GM23338 (cell line): Measurements from ENCODE around the gene HPX. TPM values are rescaled to one million over a fixed set of nuclear protein-coding genes. Genes with fewer than 3 reads are reported as not detected.

Experiments used
- ATAC-seq: fragments of 200-7000 bp; cut with Tn5 transposase; 3 replicates; pipeline ENCODE4 v1.9.1; 2020
- DNase-seq: peaks from one replicate; pipeline ENCODE4 v3.0.0-alpha.2; 2015; ENCODE audit warnings: low spot score
- H2AFZ ChIP-seq: fragments of 200-600 bp; sonication (generic); 2 replicates; pipeline ENCODE4 v1.8.0; 2016; ENCODE audit warnings: antibody characterized with exemption, mild to moderate bottlenecking, moderate library complexity
- H3F3A ChIP-seq: fragments of 200-600 bp; sonication (generic); replicated peaks from 2 replicates; pipeline ENCODE4 v1.8.0; 2017; ENCODE audit warnings: antibody characterized with exemption, mixed run types, low read depth
- H3K27ac ChIP-seq: fragments of 200-600 bp; sonication (generic); 2 replicates; pipeline ENCODE4 v1.6.1; 2016; ENCODE audit warnings: low read depth
- H3K27me3 ChIP-seq: fragments of 200-600 bp; sonication (generic); 2 replicates; pipeline ENCODE4 v1.8.0; 2016; ENCODE audit warnings: mild to moderate bottlenecking, mixed run types, moderate library complexity; ENCODE audit not compliant: insufficient read depth
- H3K36me3 ChIP-seq: fragments of 200-600 bp; sonication (generic); 2 replicates; pipeline ENCODE4 v1.8.0; 2016; ENCODE audit warnings: mild to moderate bottlenecking; ENCODE audit not compliant: insufficient read depth
- H3K4me1 ChIP-seq: fragments of 200-600 bp; sonication (generic); 2 replicates; pipeline ENCODE4 v1.8.0; 2016; ENCODE audit warnings: mild to moderate bottlenecking, moderate library complexity; ENCODE audit not compliant: insufficient read depth
- H3K4me2 ChIP-seq: fragments of 200-600 bp; sonication (generic); 2 replicates; pipeline ENCODE4 v1.7.1; 2017; ENCODE audit warnings: mixed run types
- H3K4me3 ChIP-seq: fragments of 200-600 bp; sonication (generic); 2 replicates; pipeline ENCODE4 v1.6.1; 2016; ENCODE audit warnings: mixed run types
- H3K79me2 ChIP-seq: fragments of 200-600 bp; sonication (generic); replicated peaks from 2 replicates; pipeline ENCODE4 v1.8.0; 2017; ENCODE audit warnings: mild to moderate bottlenecking; ENCODE audit not compliant: insufficient read depth
- H3K9me2 ChIP-seq: fragments of 200-600 bp; sonication (generic); 2 replicates; pipeline ENCODE4 v1.8.0; 2017; ENCODE audit not compliant: insufficient read depth
- H4K20me1 ChIP-seq: fragments of 200-600 bp; sonication (generic); replicated peaks from 2 replicates; pipeline ENCODE4 v1.8.0; 2017; ENCODE audit warnings: mild to moderate bottlenecking; ENCODE audit not compliant: insufficient read depth
- H3K27ac Mint-ChIP-seq: 2 replicates; pipeline ENCODE4 v1.8.0; 2020; ENCODE audit warnings: inconsistent platforms, mild to moderate bottlenecking, moderate library complexity, mixed read lengths
- H3K27me3 Mint-ChIP-seq: 3 replicates; pipeline ENCODE4 v1.8.0; 2022; ENCODE audit warnings: low read depth, mild to moderate bottlenecking, moderate library complexity, mixed read lengths, inconsistent platforms; ENCODE audit not compliant: insufficient read depth, poor library complexity
- H3K36me3 Mint-ChIP-seq: 3 replicates; pipeline ENCODE4 v1.8.0; 2021; ENCODE audit warnings: low read depth, mild to moderate bottlenecking, inconsistent platforms, moderate library complexity, mixed read lengths
- H3K4me1 Mint-ChIP-seq: 3 replicates; pipeline ENCODE4 v1.8.0; 2020; ENCODE audit warnings: mild to moderate bottlenecking, inconsistent platforms, mixed read lengths
- H3K4me3 Mint-ChIP-seq: 3 replicates; pipeline ENCODE4 v1.8.0; 2021; ENCODE audit warnings: moderate library complexity, mild to moderate bottlenecking, inconsistent platforms, mixed read lengths
- H3K9me3 Mint-ChIP-seq: 3 replicates; pipeline ENCODE4 v1.8.0; 2020; ENCODE audit warnings: moderate library complexity, mild to moderate bottlenecking, inconsistent platforms, mixed read lengths
- CREB1 ChIP-seq: fragments of 250-450 bp; sonication (Bioruptor Pico); IDR thresholded peaks from 2 replicates; pipeline ENCODE4 v1.5.0; 2020; ENCODE audit warnings: low read depth, mild to moderate bottlenecking, moderate library complexity
- CTCF ChIP-seq, 2 experiments: fragments of 200-600 bp in 1 of 2; sonication (generic) in 1 of 2; conservative IDR thresholded peaks; 2 replicates each; pipeline versions ENCODE4 v1.5.1 to v1.6.1; 2016 to 2017; ENCODE audit warnings: antibody characterized with exemption in 2 of 2, low read depth in 2 of 2, mild to moderate bottlenecking in 2 of 2, moderate library complexity in 1 of 2
- EZH2 ChIP-seq: fragments of 200-600 bp; sonication (generic); IDR thresholded peaks from one replicate; pipeline ENCODE4 v1.8.0; 2017; ENCODE audit warnings: antibody characterized with exemption, mild to moderate bottlenecking, low read depth; ENCODE audit not compliant: unreplicated experiment
- EZH2phosphoT487 ChIP-seq: fragments of 200-600 bp; sonication (generic); IDR thresholded peaks from one replicate; pipeline ENCODE4 v1.8.1; 2018; ENCODE audit warnings: antibody characterized with exemption; ENCODE audit not compliant: unreplicated experiment
- JUNB ChIP-seq: IDR thresholded peaks from one replicate; pipeline ENCODE4 v1.6.1; 2016; ENCODE audit warnings: antibody characterized with exemption; ENCODE audit not compliant: unreplicated experiment
- NANOG ChIP-seq: IDR thresholded peaks from 2 replicates; pipeline ENCODE4 v1.6.1; 2016; ENCODE audit warnings: antibody characterized with exemption, borderline replicate concordance
- POLR2AphosphoS5 ChIP-seq: IDR thresholded peaks from 2 replicates; pipeline ENCODE4 v1.6.1; 2016; ENCODE audit warnings: antibody characterized with exemption, low read depth
- STAT1 ChIP-seq: IDR thresholded peaks from one replicate; pipeline ENCODE4 v1.6.1; 2016; ENCODE audit warnings: antibody characterized with exemption; ENCODE audit not compliant: unreplicated experiment
- ZNF114 ChIP-seq: fragments of 250-450 bp; sonication (Bioruptor Pico); IDR thresholded peaks from 2 replicates; pipeline ENCODE4 v1.5.0; 2020; ENCODE audit warnings: mild to moderate bottlenecking, moderate library complexity
- ZNF331 ChIP-seq: fragments of 250-450 bp; sonication (Bioruptor Pico); IDR thresholded peaks from 2 replicates; pipeline ENCODE4 v1.5.0; 2020; ENCODE audit warnings: low read depth, mild to moderate bottlenecking, moderate library complexity
- ZNF462 ChIP-seq: fragments of 250-450 bp; sonication (Bioruptor Pico); IDR thresholded peaks from 2 replicates; pipeline ENCODE4 v1.5.0; 2020; ENCODE audit warnings: mild to moderate bottlenecking, moderate library complexity
- polyA plus RNA-seq: library from polyadenylated mRNA; unstranded; fragments of >200 nt; fragmentation: Nextera tagmentation; extraction: Ambion mirVana; gene quantifications from 2 replicates; pipeline ENCODE4 v1.2.1, GENCODE V29; 2016
- total RNA-seq: library from RNA; depleted of rRNA; stranded (reverse); fragments of >200 nt; shearing (Covaris generic); gene quantifications from 2 replicates; pipeline ENCODE4 v1.2.3, GENCODE V29; 2014
- TF ChIP-seq, protein P1 (sequence below): IDR thresholded peaks from one replicate; pipeline ENCODE4 v1.6.1; 2018; ENCODE audit warnings: antibody characterized with exemption; ENCODE audit not compliant: unreplicated experiment

Gene HPX
- total and polyA plus RNA-seq, 2 experiments from 2014 or later: 0.47 to 0.63 TPM

DNA sequence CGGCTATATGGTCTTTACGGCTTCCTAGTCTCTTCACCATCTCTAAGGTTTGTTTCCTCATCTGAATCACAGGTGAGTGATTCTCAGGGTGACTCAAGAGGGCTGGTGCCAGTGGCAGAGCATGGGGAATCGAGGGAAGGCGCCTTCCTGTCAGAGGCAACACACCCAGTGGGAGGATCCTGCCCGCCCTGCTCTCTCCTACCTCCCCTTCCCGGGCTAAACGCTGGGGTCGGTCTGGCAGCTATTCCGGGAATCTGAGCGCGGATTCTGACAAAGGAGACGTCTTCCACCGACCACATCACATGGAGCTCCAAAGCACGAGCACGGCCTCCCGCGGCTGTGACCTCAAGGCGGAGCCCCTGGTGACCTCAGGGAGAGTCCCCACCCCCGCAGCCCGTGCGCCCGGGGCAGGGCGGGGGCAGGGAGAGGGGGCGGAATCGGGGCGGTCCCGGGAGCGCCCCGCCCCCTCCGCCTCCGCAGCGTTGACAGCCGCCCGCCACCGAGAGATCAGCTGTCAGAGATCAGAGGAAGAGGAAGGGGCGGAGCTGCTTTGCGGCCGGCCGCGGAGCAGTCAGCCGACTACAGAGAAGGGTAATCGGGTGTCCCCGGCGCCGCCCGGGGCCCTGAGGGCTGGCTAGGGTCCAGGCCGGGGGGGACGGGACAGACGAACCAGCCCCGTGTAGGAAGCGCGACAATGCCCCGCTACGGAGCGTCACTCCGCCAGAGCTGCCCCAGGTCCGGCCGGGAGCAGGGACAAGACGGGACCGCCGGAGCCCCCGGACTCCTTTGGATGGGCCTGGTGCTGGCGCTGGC, 50.7 kb downstream of the HPX start, which contains the start of gene SMPD1 (continued):
- no peak for TF ChIP-seq ZNF331 (CRISPR knock-in tag)
- no peak for TF ChIP-seq NANOG
- no peak; the same call in none of the 2 replicates for TF ChIP-seq CREB1 (CRISPR knock-in tag)
- TF ChIP-seq EZH2: no peak
- TF ChIP-seq STAT1: no peak

DNA sequence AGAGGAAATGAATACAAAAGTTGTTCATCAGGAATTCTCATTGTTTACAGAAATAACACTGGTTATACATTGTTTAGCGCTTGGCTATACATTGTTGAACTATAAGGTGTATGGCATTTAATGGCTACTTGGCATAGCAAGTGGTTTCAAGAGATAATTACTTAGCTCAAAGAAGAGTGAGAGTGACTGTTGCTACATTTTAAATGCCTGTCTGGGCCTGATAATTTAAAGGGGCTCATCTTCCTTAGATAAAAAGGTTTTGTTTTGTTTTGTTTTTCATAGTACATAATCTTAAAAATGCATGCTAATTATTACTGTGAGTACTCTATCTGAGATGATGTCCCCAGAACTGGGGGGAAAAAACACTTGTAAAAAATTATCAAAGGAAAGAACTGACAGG, 52.0 kb downstream of the HPX start:
- H4K20me1 ChIP-seq: no peaks in the 10 kb centered on the region
- no peak overlapping the region; the same call in 2 of the 3 replicates for H3K4me3 Mint-ChIP-seq
- H3K9me3 Mint-ChIP-seq: no peaks in the 10 kb centered on the region
- H3K4me1 Mint-ChIP-seq: peaks cover 29% of the 10 kb centered on the region
- no peaks in the 10 kb centered on the region for H3K36me3 Mint-ChIP-seq
- H3F3A ChIP-seq: no peaks in the 10 kb centered on the region
- peaks cover 6% of the 10 kb centered on the region; the same call in 1 of the 2 replicates for H3K27me3 ChIP-seq
- H3K27ac ChIP-seq: no peak overlapping the region
- no peaks in the 10 kb centered on the region for H3K36me3 ChIP-seq
- H3K4me1 ChIP-seq: peaks cover 43% of the 10 kb centered on the region
- no peak overlapping the region for H3K4me2 ChIP-seq
- H3K9me2 ChIP-seq: no peaks in the 10 kb centered on the region; the same call in 1 of the 2 replicates
- H3K4me3 ChIP-seq: no peak overlapping the region
- peaks cover 17% of the 10 kb centered on the region for H3K27me3 Mint-ChIP-seq
- no peaks in the 10 kb centered on the region for H3K79me2 ChIP-seq
- DNase-seq (no peak), ATAC-seq (no peak)
- no peak overlapping the region for H3K27ac Mint-ChIP-seq
- H2AFZ ChIP-seq: no peak overlapping the region
- TF ChIP-seq ZNF114 (CRISPR knock-in tag) (no peak), EZH2 (no peak), ZNF462 (CRISPR knock-in tag) (no peak), EZH2phosphoT487 (no peak), CTCF (conservative IDR thresholded peaks at IDR 0.05; ENCODE audit: low read depth in 2 of 2) (no peak), ZNF331 (CRISPR knock-in tag) (no peak), CREB1 (CRISPR knock-in tag) (no peak), JUNB (no peak), POLR2AphosphoS5 (no peak), NANOG (no peak), STAT1 (no peak)
- TF ChIP-seq, protein P1, sequence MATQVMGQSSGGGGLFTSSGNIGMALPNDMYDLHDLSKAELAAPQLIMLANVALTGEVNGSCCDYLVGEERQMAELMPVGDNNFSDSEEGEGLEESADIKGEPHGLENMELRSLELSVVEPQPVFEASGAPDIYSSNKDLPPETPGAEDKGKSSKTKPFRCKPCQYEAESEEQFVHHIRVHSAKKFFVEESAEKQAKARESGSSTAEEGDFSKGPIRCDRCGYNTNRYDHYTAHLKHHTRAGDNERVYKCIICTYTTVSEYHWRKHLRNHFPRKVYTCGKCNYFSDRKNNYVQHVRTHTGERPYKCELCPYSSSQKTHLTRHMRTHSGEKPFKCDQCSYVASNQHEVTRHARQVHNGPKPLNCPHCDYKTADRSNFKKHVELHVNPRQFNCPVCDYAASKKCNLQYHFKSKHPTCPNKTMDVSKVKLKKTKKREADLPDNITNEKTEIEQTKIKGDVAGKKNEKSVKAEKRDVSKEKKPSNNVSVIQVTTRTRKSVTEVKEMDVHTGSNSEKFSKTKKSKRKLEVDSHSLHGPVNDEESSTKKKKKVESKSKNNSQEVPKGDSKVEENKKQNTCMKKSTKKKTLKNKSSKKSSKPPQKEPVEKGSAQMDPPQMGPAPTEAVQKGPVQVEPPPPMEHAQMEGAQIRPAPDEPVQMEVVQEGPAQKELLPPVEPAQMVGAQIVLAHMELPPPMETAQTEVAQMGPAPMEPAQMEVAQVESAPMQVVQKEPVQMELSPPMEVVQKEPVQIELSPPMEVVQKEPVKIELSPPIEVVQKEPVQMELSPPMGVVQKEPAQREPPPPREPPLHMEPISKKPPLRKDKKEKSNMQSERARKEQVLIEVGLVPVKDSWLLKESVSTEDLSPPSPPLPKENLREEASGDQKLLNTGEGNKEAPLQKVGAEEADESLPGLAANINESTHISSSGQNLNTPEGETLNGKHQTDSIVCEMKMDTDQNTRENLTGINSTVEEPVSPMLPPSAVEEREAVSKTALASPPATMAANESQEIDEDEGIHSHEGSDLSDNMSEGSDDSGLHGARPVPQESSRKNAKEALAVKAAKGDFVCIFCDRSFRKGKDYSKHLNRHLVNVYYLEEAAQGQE: no peak
